SK-N-SH (cell line): ENCODE results near the gene MED29. TPM values are rescaled to one million over a fixed set of nuclear protein-coding genes. Genes with fewer than 3 reads are reported as not detected.

Experiments used
- CTCF ChIA-PET: fragments of 300-600, 350-600 bp; formaldehyde crosslinking; extraction: SDS; loops from one replicate; lab custom pipeline; 2021; lab: Yijun Ruan, JAX
- POLR2A ChIA-PET: fragments of 350-600 bp; sonication (Branson Sonifier 250); formaldehyde crosslinking; extraction: SDS; loops from one replicate; lab custom pipeline; 2020; ENCODE audit warnings: antibody characterized with exemption, inconsistent platforms; lab: Yijun Ruan, JAX
- DNase-seq: peaks from one replicate; pipeline ENCODE4 v3.0.0; 2012
- H2AFZ ChIP-seq: fragments of 200-600 bp; sonication (generic); 2 replicates; pipeline ENCODE4 v1.8.1; 2016; ENCODE audit warnings: antibody characterized with exemption, mild to moderate bottlenecking, low read depth
- H3F3A ChIP-seq: fragments of 200-600 bp; sonication (generic); replicated peaks from 2 replicates; pipeline ENCODE3; 2016; ENCODE audit warnings: antibody characterized with exemption, mild to moderate bottlenecking; ENCODE audit not compliant: insufficient read depth
- H3K27ac ChIP-seq, 2 experiments: fragments of 200-500 bp in 1 of 2; fragments of 200-600 bp in 1 of 2; sonication (Bioruptor generic) in 1 of 2; sonication (generic), shearing (Covaris generic) in 1 of 2; 2 replicates each; pipeline versions ENCODE4 v1.5.1 to v1.6.1; 2014 to 2016; ENCODE audit warnings: low read depth in 2 of 2, inconsistent platforms in 1 of 2, low read length in 1 of 2, mild to moderate bottlenecking in 1 of 2, mixed read lengths in 1 of 2
- H3K27me3 ChIP-seq: fragments of 200-600 bp; sonication (generic), shearing (Covaris generic); 2 replicates; pipeline ENCODE4 v1.6.1; 2016; ENCODE audit warnings: mixed run types; ENCODE audit not compliant: insufficient read depth
- H3K36me3 ChIP-seq, 2 experiments: fragments of 200-500 bp in 1 of 2; fragments of 200-600 bp in 1 of 2; sonication (Bioruptor generic) in 1 of 2; sonication (generic) in 1 of 2; replicated peaks in 1 of 2; 2 replicates each; pipeline versions ENCODE3 to v1.5.1; 2014 to 2016; ENCODE audit warnings: low read length in 1 of 2, mild to moderate bottlenecking in 1 of 2; ENCODE audit not compliant: insufficient read depth in 2 of 2, control insufficient read depth in 1 of 2
- H3K4me1 ChIP-seq, 2 experiments: fragments of 200-500 bp in 1 of 2; fragments of 200-600 bp in 1 of 2; sonication (Bioruptor generic) in 1 of 2; sonication (generic), shearing (Covaris generic) in 1 of 2; 2 replicates each; pipeline versions ENCODE4 v1.5.1 to v1.6.1; 2014 to 2016; ENCODE audit warnings: low read depth in 1 of 2, low read length in 1 of 2, mixed run types in 1 of 2; ENCODE audit not compliant: insufficient read depth in 2 of 2, control insufficient read depth in 1 of 2
- H3K4me2 ChIP-seq: fragments of 200-600 bp; sonication (generic), shearing (Covaris generic); 2 replicates; pipeline ENCODE4 v1.6.1; 2017; ENCODE audit warnings: mixed run types
- H3K4me3 ChIP-seq, 2 experiments: fragments of 200-500 bp in 1 of 2; fragments of 200-600 bp in 1 of 2; sonication (Bioruptor generic) in 1 of 2; sonication (generic), shearing (Covaris generic) in 1 of 2; 2 replicates each; pipeline versions ENCODE4 v1.5.1 to v1.8.1; 2014 to 2016; ENCODE audit warnings: low read depth in 2 of 2, inconsistent platforms in 1 of 2, low read length in 1 of 2, mild to moderate bottlenecking in 1 of 2, mixed read lengths in 1 of 2, moderate library complexity in 1 of 2
- H3K79me2 ChIP-seq: fragments of 200-600 bp; sonication (generic); 2 replicates; pipeline ENCODE4 v1.8.1; 2017; ENCODE audit warnings: mild to moderate bottlenecking; ENCODE audit not compliant: insufficient read depth
- H3K9ac ChIP-seq: fragments of 200-600 bp; sonication (generic); 2 replicates; pipeline ENCODE4 v1.6.1; 2017; ENCODE audit warnings: mixed run types
- H3K9me2 ChIP-seq: fragments of 200-600 bp; sonication (generic); 2 replicates; pipeline ENCODE4 v1.6.1; 2017; ENCODE audit warnings: mixed run types
- H3K9me3 ChIP-seq: fragments of 200-600 bp; sonication (generic); 2 replicates; pipeline ENCODE4 v1.6.1; 2017; ENCODE audit warnings: mixed run types, mild to moderate bottlenecking, moderate library complexity
- H4K20me1 ChIP-seq: fragments of 200-600 bp; sonication (generic); 2 replicates; pipeline ENCODE4 v1.6.1; 2017; ENCODE audit warnings: mild to moderate bottlenecking, mixed run types; ENCODE audit not compliant: insufficient read depth
- CHD2 ChIP-seq: fragments of 150-350 bp; IDR thresholded peaks from 2 replicates; pipeline ENCODE4 v1.6.1; 2018; ENCODE audit warnings: low read length; ENCODE audit not compliant: partially characterized antibody
- JUND ChIP-seq: IDR thresholded peaks from 2 replicates; pipeline ENCODE4 v1.4.0; 2012
- MXI1 ChIP-seq: IDR thresholded peaks from 2 replicates; pipeline ENCODE4 v1.6.1; 2012; ENCODE audit warnings: mild to moderate bottlenecking, low read depth, low read length, improper control_type of control experiment
- NRF1 ChIP-seq: IDR thresholded peaks from 2 replicates; pipeline ENCODE4 v1.6.1; 2012; ENCODE audit warnings: low read depth, mild to moderate bottlenecking, low read length
- PBX3 ChIP-seq: IDR thresholded peaks from 2 replicates; pipeline ENCODE4; 2012
- TEAD4 ChIP-seq: IDR thresholded peaks from 2 replicates; pipeline ENCODE4 v1.4.0; 2012; ENCODE audit warnings: mild to moderate bottlenecking, borderline replicate concordance; ENCODE audit not compliant: insufficient read depth
- YY1 ChIP-seq: IDR thresholded peaks from 2 replicates; pipeline ENCODE4 v1.4.0; 2012; ENCODE audit warnings: low read depth, mild to moderate bottlenecking
- WGBS: methylation state at CpG from one replicate; pipeline ENCODE4 v1.1.6; 2017; ENCODE audit warnings: low lambda C conversion rate; 5-methylcytosine and 5-hydroxymethylcytosine counted together
- polyA plus RNA-seq, 3 experiments: library from polyadenylated mRNA; depleted of rRNA; stranded (reverse); fragments of >200 nt; gene quantifications; 2 replicates each; pipeline ENCODE4 v1.2.3, GENCODE V29; 2012

MED29 gene
- polyA plus RNA-seq, 1 of the 3 experiments (the other 2 are of a cell fraction): 32.0 TPM

GRCh38 chr19:39405261-39405957 lies 14.2 kb downstream of the MED29 start:
- CTCF ChIA-PET: no interaction called here
- 96% methylated on average over 17 of the region's 17 CpGs for WGBS
- Histone ChIP-seq H3K9ac (no peak overlapping the region), H3K79me2 (peaks cover 28% of the 10 kb centered on the region), H2AFZ (no peak overlapping the region), H3K9me3 (no peaks in the 10 kb centered on the region), H3K9me2 (no peaks in the 10 kb centered on the region), H3K36me3 (peaks cover 0 to 7% of the 10 kb centered on the region in 2 experiments), H3K27me3 (no peaks in the 10 kb centered on the region), H3K4me2 (no peak overlapping the region), H3K4me3 (no peak overlapping the region), H3K27ac (peak overlapping the region in 1 of 2 experiments; percentile 91; a peak in 2 of 4 replicates), H3K4me1 (peaks cover 30 to 33% of the 10 kb centered on the region in 2 experiments; a peak in 3 of 4 replicates), H4K20me1 (peaks cover 19% of the 10 kb centered on the region), H3F3A (peaks cover 45% of the 10 kb centered on the region)
- POLR2A ChIA-PET: no interaction called here
- DNase-seq: no peak
- TF ChIP-seq MXI1: no peak
- no peak for TF ChIP-seq NRF1
- no peak for TF ChIP-seq TEAD4
- TF ChIP-seq YY1: no peak
- TF ChIP-seq JUND: no peak

GRCh38 chr19:39405958-39406655 lies 14.9 kb downstream of the MED29 start:
- Histone ChIP-seq H3K79me2 (peaks cover 28% of the 10 kb centered on the region), H3K4me3 (peak overlapping the region; percentile 82 to 98; a peak in 3 of 4 replicates), H3K36me3 (peaks cover 0 to 7% of the 10 kb centered on the region in 2 experiments), H2AFZ (no peak overlapping the region), H4K20me1 (peaks cover 19% of the 10 kb centered on the region), H3K9ac (peak overlapping the region; percentile 97), H3K9me2 (no peaks in the 10 kb centered on the region), H3F3A (peaks cover 47% of the 10 kb centered on the region), H3K27me3 (no peaks in the 10 kb centered on the region), H3K4me2 (peak overlapping the region; percentile 92), H3K9me3 (no peaks in the 10 kb centered on the region), H3K4me1 (peaks cover 37 to 39% of the 10 kb centered on the region in 2 experiments; a peak in 3 of 4 replicates), H3K27ac (peak overlapping the region; percentile 39 to 91)
- TF ChIP-seq CHD2 (peak; percentile 76), PBX3 (no peak)
- WGBS: 27% methylated on average over 22 of the region's 22 CpGs
- POLR2A ChIA-PET: interaction anchor here (0.9 to 2.5 kb wide), 3 partner anchors 8 to 29 kb away, joined by 3 to 12 read pairs (median 4); partner anchors contain the start of genes MED29, PAF1 and RPS16
- CTCF ChIA-PET: interaction anchor here (1.0 to 3.9 kb wide), 2 partner anchors 8 to 126 kb away, joined by 3 to 52 read pairs; partner anchors contain the start of gene EID2B
- no peak for DNase-seq
